Activated naive CD4-positive, alpha-beta T cell treated with Interleukin-2 at 50 U/mL for 16 hours (primary cell): ENCODE data around the gene TYMS.

ENCODE experiments used
- DNase-seq: peaks from one replicate; pipeline ENCODE4 v3.0.0-alpha.2; 2020

Gene TYMS

GRCh38 chr18:647304-647703 lies 10.1 kb upstream of the TYMS start:
- DNase-seq: no peak

- DNase-seq: no peak
Observed at GRCh38 chr18:649341-649740, 8.1 kb upstream of the TYMS start.

- DNase-seq: no peak
Observed at GRCh38 chr18:650428-650858, 7.0 kb upstream of the TYMS start.

- DNase-seq: no peak
Observed at GRCh38 chr18:652131-652530, 5.3 kb upstream of the TYMS start.

- DNase-seq: no peak
Observed at GRCh38 chr18:653512-653911, 3.9 kb upstream of the TYMS start.

- DNase-seq: no peak
Observed at GRCh38 chr18:654601-655000, 2.9 kb upstream of the TYMS start.

- no peak for DNase-seq
Observed at GRCh38 chr18:655445-655844, 2.0 kb upstream of the TYMS start.

GRCh38 chr18:658001-658946 lies 821 bp downstream of the TYMS start:
- DNase-seq: peak; percentile 60

- no peak for DNase-seq
Observed at GRCh38 chr18:658947-659533, 1.6 kb downstream of the TYMS start.

GRCh38 chr18:659597-659996 lies 2.1 kb downstream of the TYMS start:
- no peak for DNase-seq

- no peak for DNase-seq
Observed at GRCh38 chr18:662197-662596, 4.7 kb downstream of the TYMS start.

- no peak for DNase-seq
Observed at GRCh38 chr18:666177-666576, 8.7 kb downstream of the TYMS start.

GRCh38 chr18:666628-667027 lies 9.2 kb downstream of the TYMS start:
- no peak for DNase-seq

GRCh38 chr18:668260-668659 lies 10.8 kb downstream of the TYMS start:
- DNase-seq: no peak

GRCh38 chr18:669077-669476 lies 11.6 kb downstream of the TYMS start:
- DNase-seq: no peak

- DNase-seq: no peak
Observed at GRCh38 chr18:670522-670921, 13.1 kb downstream of the TYMS start.

GRCh38 chr18:671405-671804 lies 14.0 kb downstream of the TYMS start:
- no peak for DNase-seq

- DNase-seq: no peak
Observed at GRCh38 chr18:673317-673716, 15.9 kb downstream of the TYMS start.

- no peak for DNase-seq
Observed at GRCh38 chr18:673769-674168, 16.3 kb downstream of the TYMS start.

- no peak for DNase-seq
Observed at GRCh38 chr18:675307-675706, 17.9 kb downstream of the TYMS start.

GRCh38 chr18:676069-676468 lies 18.6 kb downstream of the TYMS start:
- DNase-seq: no peak

GRCh38 chr18:676736-677135 lies 19.3 kb downstream of the TYMS start:
- DNase-seq: no peak

GRCh38 chr18:677145-677544 lies 19.7 kb downstream of the TYMS start:
- no peak for DNase-seq

- DNase-seq: no peak
Observed at GRCh38 chr18:677951-678381, 20.5 kb downstream of the TYMS start.
